ENCODE results near the gene TRA2B.

Gene TRA2B

GRCh38 chr3:185949515-185949914, 11.7 kb upstream of the TRA2B start:
- DNase-seq, result no peak

- no peak for DNase-seq
Observed at GRCh38 chr3:185948292-185948691, 10.5 kb upstream of the TRA2B start.

- DNase-seq, result no peak
Observed at GRCh38 chr3:185943760-185944106, 5.9 kb upstream of the TRA2B start.

GRCh38 chr3:185942907-185943759, 5.3 kb upstream of the TRA2B start:
- peak; percentile 88 for DNase-seq

- DNase-seq, result no peak
Observed at GRCh38 chr3:185942396-185942795, 4.6 kb upstream of the TRA2B start.

GRCh38 chr3:185940951-185941350, 3.1 kb upstream of the TRA2B start:
- DNase-seq, result no peak

GRCh38 chr3:185939721-185940120, 1.9 kb upstream of the TRA2B start:
- no peak for DNase-seq

- peak; percentile 66 for DNase-seq
Observed at GRCh38 chr3:185936814-185937688, 763 bp downstream of the TRA2B start.

- no peak for DNase-seq
Observed at GRCh38 chr3:185936273-185936629, 1.6 kb downstream of the TRA2B start.

- DNase-seq, result no peak
Observed at GRCh38 chr3:185935465-185936272, 2.1 kb downstream of the TRA2B start.

- no peak for DNase-seq
Observed at GRCh38 chr3:185934767-185935464, 2.9 kb downstream of the TRA2B start.

- DNase-seq, result no peak
Observed at GRCh38 chr3:185934174-185934557, 3.6 kb downstream of the TRA2B start.

- no peak for DNase-seq
Observed at GRCh38 chr3:185933374-185934173, 4.2 kb downstream of the TRA2B start.

- no peak for DNase-seq
Observed at GRCh38 chr3:185931777-185932612, 5.8 kb downstream of the TRA2B start.

- DNase-seq, result no peak
Observed at GRCh38 chr3:185930393-185931107, 7.3 kb downstream of the TRA2B start.

- DNase-seq, result no peak
Observed at GRCh38 chr3:185929192-185930151, 8.3 kb downstream of the TRA2B start.

- DNase-seq, result no peak
Observed at GRCh38 chr3:185928496-185928895, 9.3 kb downstream of the TRA2B start.

- no peak for DNase-seq
Observed at GRCh38 chr3:185927501-185928200, 10.2 kb downstream of the TRA2B start.
